ENCODE measurements around the gene GAL.

The GAL gene

DNA sequence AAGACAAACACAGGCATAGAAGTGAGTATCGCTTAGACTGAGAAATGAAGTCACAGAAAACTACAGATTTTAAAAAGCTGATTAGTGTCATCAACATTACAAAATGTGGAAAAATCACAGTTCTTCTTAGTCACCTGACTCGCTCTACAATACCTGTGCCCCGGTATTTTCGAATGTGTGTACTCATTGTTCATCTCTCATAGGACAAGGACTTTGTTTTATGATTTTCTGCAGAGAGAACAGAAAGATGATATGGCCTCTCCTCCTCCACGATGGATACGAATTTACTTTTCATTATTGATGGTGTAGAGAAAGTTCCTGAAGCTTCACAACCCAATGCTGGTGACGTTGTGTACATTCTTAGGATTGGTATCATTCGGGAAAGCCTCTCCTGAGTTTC is 29.4 kb upstream of the GAL start:
- Histone ChIP-seq H4K20me1 (ENCODE audit: low read depth, low read length) (no peaks in the 10 kb centered on the region), H2AFZ (ENCODE audit: low read depth, low read length, severe bottlenecking) (no peak overlapping the region), H3K79me2 (ENCODE audit: insufficient read depth, low read length) (no peaks in the 10 kb centered on the region), H3K36me3 (ENCODE audit: low read length) (no peaks in the 10 kb centered on the region), H3K9me2 (replicated peaks; ENCODE audit: insufficient read depth, low read length) (no peaks in the 10 kb centered on the region), H3F3A (ENCODE audit: insufficient read depth) (no peaks in the 10 kb centered on the region), H3K9ac (ENCODE audit: low read length) (no peak overlapping the region), H3K4me2 (ENCODE audit: low read depth, low read length, poor library complexity, severe bottlenecking) (no peak overlapping the region), H3K4me3 (ENCODE audit: insufficient read depth, low read length, poor library complexity, severe bottlenecking) (no peak overlapping the region), H3K27ac (ENCODE audit: low read depth, low read length) (no peak overlapping the region), H3K27me3 (ENCODE audit: low read length) (no peaks in the 10 kb centered on the region), H3K9me3 (ENCODE audit: insufficient read depth, low read length) (no peaks in the 10 kb centered on the region)
- TF ChIP-seq EZH2phosphoT487 (conservative IDR thresholded peaks at IDR 0.05; ENCODE audit: low read length) = no peak
- TF ChIP-seq, protein P1, sequence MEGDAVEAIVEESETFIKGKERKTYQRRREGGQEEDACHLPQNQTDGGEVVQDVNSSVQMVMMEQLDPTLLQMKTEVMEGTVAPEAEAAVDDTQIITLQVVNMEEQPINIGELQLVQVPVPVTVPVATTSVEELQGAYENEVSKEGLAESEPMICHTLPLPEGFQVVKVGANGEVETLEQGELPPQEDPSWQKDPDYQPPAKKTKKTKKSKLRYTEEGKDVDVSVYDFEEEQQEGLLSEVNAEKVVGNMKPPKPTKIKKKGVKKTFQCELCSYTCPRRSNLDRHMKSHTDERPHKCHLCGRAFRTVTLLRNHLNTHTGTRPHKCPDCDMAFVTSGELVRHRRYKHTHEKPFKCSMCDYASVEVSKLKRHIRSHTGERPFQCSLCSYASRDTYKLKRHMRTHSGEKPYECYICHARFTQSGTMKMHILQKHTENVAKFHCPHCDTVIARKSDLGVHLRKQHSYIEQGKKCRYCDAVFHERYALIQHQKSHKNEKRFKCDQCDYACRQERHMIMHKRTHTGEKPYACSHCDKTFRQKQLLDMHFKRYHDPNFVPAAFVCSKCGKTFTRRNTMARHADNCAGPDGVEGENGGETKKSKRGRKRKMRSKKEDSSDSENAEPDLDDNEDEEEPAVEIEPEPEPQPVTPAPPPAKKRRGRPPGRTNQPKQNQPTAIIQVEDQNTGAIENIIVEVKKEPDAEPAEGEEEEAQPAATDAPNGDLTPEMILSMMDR (IDR thresholded peaks at IDR 0.05; ENCODE audit: insufficient read depth, low read length, poor library complexity, severe bottlenecking) = no peak

DNA sequence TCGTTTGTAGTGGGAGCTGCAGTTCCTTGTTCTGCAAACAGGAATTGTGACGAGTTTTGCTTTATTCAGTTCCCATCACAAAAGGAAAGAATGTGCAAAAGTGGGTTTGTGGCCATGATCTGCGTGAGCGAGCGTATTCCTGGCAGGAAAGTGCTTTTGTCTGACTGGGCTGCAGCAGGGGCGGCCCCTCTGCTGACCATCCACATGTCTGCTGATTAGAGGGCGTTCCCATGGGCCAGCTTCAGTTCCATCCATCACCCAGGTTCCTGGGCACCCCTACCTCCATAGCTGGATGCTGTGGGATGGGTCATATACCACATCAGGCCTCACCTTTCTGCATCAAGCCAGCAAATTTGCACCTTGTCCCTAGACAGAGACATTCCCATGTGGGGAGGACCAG is 28.9 kb upstream of the GAL start:
- Histone ChIP-seq H3K4me2 (ENCODE audit: low read depth, low read length, poor library complexity, severe bottlenecking) (no peak overlapping the region), H3K27me3 (ENCODE audit: low read length) (no peaks in the 10 kb centered on the region), H3K9ac (ENCODE audit: low read length) (no peak overlapping the region), H2AFZ (ENCODE audit: low read depth, low read length, severe bottlenecking) (no peak overlapping the region), H3K4me3 (ENCODE audit: insufficient read depth, low read length, poor library complexity, severe bottlenecking) (no peak overlapping the region), H3K27ac (ENCODE audit: low read depth, low read length) (no peak overlapping the region), H3F3A (ENCODE audit: insufficient read depth) (no peaks in the 10 kb centered on the region), H3K9me3 (ENCODE audit: insufficient read depth, low read length) (no peaks in the 10 kb centered on the region), H4K20me1 (ENCODE audit: low read depth, low read length) (no peaks in the 10 kb centered on the region), H3K79me2 (ENCODE audit: insufficient read depth, low read length) (no peaks in the 10 kb centered on the region), H3K9me2 (replicated peaks; ENCODE audit: insufficient read depth, low read length) (no peaks in the 10 kb centered on the region), H3K36me3 (ENCODE audit: low read length) (no peaks in the 10 kb centered on the region)
- TF ChIP-seq, protein P1 (IDR thresholded peaks at IDR 0.05; ENCODE audit: insufficient read depth, low read length, poor library complexity, severe bottlenecking) = no peak
- no peak for TF ChIP-seq EZH2phosphoT487 (conservative IDR thresholded peaks at IDR 0.05; ENCODE audit: low read length)

DNA sequence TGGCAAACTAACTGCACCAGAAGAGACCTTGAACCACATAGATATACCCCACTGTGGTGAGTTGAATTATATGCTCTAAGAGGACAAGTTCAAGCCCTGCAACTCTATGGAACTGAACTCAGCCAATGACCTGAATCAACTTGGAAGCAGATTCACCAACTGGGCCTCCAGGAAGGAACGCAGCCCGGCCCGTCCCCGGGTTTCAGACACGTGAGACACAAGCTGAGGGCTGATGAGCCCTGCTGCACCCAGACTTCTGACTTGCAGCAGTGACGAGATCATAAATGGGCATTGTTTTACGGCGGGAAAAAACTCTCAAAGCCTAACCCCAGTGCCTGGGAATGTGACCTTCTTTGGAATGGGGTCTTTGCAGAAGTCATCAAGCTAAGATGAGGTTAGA is 28.5 kb upstream of the GAL start:
- no peaks in the 10 kb centered on the region for H3K9me3 ChIP-seq (ENCODE audit: insufficient read depth, low read length)
- H2AFZ ChIP-seq (ENCODE audit: low read depth, low read length, severe bottlenecking) = no peak overlapping the region
- no peak overlapping the region for H3K4me3 ChIP-seq (ENCODE audit: insufficient read depth, low read length, poor library complexity, severe bottlenecking)
- no peak overlapping the region for H3K27ac ChIP-seq (ENCODE audit: low read depth, low read length)
- no peaks in the 10 kb centered on the region for H3K9me2 ChIP-seq (replicated peaks; ENCODE audit: insufficient read depth, low read length)
- no peak for TF ChIP-seq EZH2phosphoT487 (conservative IDR thresholded peaks at IDR 0.05; ENCODE audit: low read length)
- TF ChIP-seq, protein P1 (IDR thresholded peaks at IDR 0.05; ENCODE audit: insufficient read depth, low read length, poor library complexity, severe bottlenecking) = no peak
- H3K4me2 ChIP-seq (ENCODE audit: low read depth, low read length, poor library complexity, severe bottlenecking) = no peak overlapping the region
- H3K27me3 ChIP-seq (ENCODE audit: low read length) = no peaks in the 10 kb centered on the region
- H3K9ac ChIP-seq (ENCODE audit: low read length) = no peak overlapping the region
- H3K79me2 ChIP-seq (ENCODE audit: insufficient read depth, low read length) = no peaks in the 10 kb centered on the region
- H4K20me1 ChIP-seq (ENCODE audit: low read depth, low read length) = no peaks in the 10 kb centered on the region
- no peaks in the 10 kb centered on the region for H3K36me3 ChIP-seq (ENCODE audit: low read length)
- H3F3A ChIP-seq (ENCODE audit: insufficient read depth) = no peaks in the 10 kb centered on the region
